OCI-LY1 (cell line): ENCODE measurements around the gene U2AF1L4.

Source experiments
- H2AFZ ChIP-seq: fragments of 200-600 bp; sonication (generic), shearing (Covaris generic); 2 replicates; pipeline ENCODE4 v1.6.0; 2014; ENCODE audit warnings: antibody characterized with exemption, mild to moderate bottlenecking, low read length
- H3F3A ChIP-seq: fragments of 200-600 bp; sonication (generic), shearing (Covaris generic); 2 replicates; pipeline ENCODE4 v1.6.0; 2014; ENCODE audit warnings: mild to moderate bottlenecking, antibody characterized with exemption, low read length, moderate library complexity; ENCODE audit not compliant: insufficient read depth
- H3K27ac ChIP-seq: fragments of 200-600 bp; sonication (generic); 2 replicates; pipeline ENCODE4 v1.5.1; 2014; ENCODE audit warnings: low read length, mixed run types, mild to moderate bottlenecking, low read depth; ENCODE audit not compliant: poor library complexity, severe bottlenecking
- H3K27me3 ChIP-seq: fragments of 200-600 bp; sonication (generic); 2 replicates; pipeline ENCODE4 v1.6.0; 2014; ENCODE audit warnings: antibody characterized with exemption, mild to moderate bottlenecking, low read length, moderate library complexity; ENCODE audit not compliant: insufficient read depth
- H3K36me3 ChIP-seq: fragments of 200-600 bp; sonication (generic); 2 replicates; pipeline ENCODE4 v1.6.1; 2014; ENCODE audit warnings: mild to moderate bottlenecking, antibody characterized with exemption, low read length, moderate library complexity, mixed read lengths; ENCODE audit not compliant: insufficient read depth
- H3K4me1 ChIP-seq: fragments of 200-600 bp; sonication (generic); 2 replicates; pipeline ENCODE4 v1.5.1; 2014; ENCODE audit warnings: mild to moderate bottlenecking, low read length, moderate library complexity; ENCODE audit not compliant: insufficient read depth, severe bottlenecking
- H3K4me2 ChIP-seq: fragments of 200-600 bp; sonication (generic), shearing (Covaris generic); 2 replicates; pipeline ENCODE4 v1.6.1; 2014; ENCODE audit warnings: low read length
- H3K4me3 ChIP-seq: fragments of 200-600 bp; sonication (generic); 2 replicates; pipeline ENCODE4 v1.5.1; 2014; ENCODE audit warnings: low read length, low read depth, mild to moderate bottlenecking, mixed read lengths; ENCODE audit not compliant: poor library complexity, severe bottlenecking
- H3K79me2 ChIP-seq: fragments of 200-600 bp; shearing (Covaris generic); 2 replicates; pipeline ENCODE4 v1.6.1; 2016; ENCODE audit warnings: mixed run types, low read length, mixed read lengths; ENCODE audit not compliant: insufficient read depth
- H3K9ac ChIP-seq: fragments of 200-600 bp; sonication (generic), shearing (Covaris generic); 2 replicates; pipeline ENCODE4 v1.6.1; 2014; ENCODE audit warnings: mild to moderate bottlenecking, low read length, mixed read lengths
- H3K9me2 ChIP-seq: fragments of 200-600 bp; sonication (generic), shearing (Covaris generic); 2 replicates; pipeline ENCODE4 v1.6.1; 2014; ENCODE audit warnings: low read depth, mild to moderate bottlenecking, low read length, mixed read lengths
- H3K9me3 ChIP-seq: fragments of 200-600 bp; shearing (Covaris generic); 2 replicates; pipeline ENCODE4 v1.6.1; 2014; ENCODE audit warnings: low read length, mixed read lengths
- H4K20me1 ChIP-seq: fragments of 200-600 bp; sonication (generic), shearing (Covaris generic); 2 replicates; pipeline ENCODE4 v1.6.0; 2016; ENCODE audit warnings: mild to moderate bottlenecking, low read length; ENCODE audit not compliant: insufficient read depth
- EZH2 ChIP-seq: fragments of 200-600 bp; sonication (generic), shearing (Covaris generic); IDR thresholded peaks from 2 replicates; pipeline ENCODE4 v1.8.0; 2017; ENCODE audit warnings: borderline replicate concordance, mixed run types, mild to moderate bottlenecking, antibody characterized with exemption, low read length, moderate library complexity, mixed read lengths
- TF ChIP-seq, protein P1 (sequence below): fragments of 200-600 bp; sonication (generic), shearing (Covaris generic); IDR thresholded peaks from 2 replicates; pipeline ENCODE4 v1.5.1; 2017; ENCODE audit warnings: mild to moderate bottlenecking, antibody characterized with exemption, low read length, moderate library complexity, mixed read lengths

Gene U2AF1L4

DNA sequence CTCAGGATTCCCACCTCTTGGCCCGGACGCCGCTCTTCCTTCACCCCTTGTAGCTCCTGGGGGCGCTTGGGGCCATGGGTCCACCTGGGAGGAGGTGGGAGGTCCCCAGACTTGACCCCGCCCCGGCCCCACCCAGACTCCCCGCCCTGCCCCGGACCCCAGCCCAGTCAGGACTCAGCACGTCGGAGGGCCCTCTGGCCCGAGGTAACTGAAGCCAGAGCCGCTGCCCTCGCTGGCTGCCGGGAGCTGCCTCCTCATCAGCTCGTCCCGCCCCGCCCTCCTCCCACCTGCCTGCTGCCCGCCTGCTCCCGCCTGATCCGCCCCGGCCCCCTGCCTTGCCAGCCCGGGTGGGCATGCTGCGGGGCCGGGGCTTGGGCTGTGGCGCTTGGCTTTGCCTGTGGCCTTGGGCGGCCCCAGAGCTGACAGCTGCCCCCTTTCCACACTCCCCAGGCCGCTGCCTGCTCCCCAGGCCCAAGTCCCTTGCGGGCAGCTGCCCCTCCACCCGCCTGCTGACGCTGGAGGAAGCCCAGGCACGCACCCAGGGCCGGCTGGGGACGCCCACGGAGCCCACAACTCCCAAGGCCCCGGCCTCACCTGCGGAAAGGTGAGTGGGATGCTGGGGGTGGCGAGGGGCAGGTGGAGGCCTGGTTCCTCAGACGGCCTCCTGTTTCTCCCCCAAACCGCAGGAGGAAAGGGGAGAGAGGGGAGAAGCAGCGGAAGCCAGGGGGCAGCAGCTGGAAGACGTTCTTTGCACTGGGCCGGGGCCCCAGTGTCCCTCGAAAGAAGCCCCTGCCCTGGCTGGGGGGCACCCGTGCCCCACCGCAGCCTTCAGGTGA is 39.5 kb upstream of the U2AF1L4 start:
- Histone ChIP-seq H3K9me2 (no peaks in the 10 kb centered on the region), H3K4me3 (no peak overlapping the region), H3F3A (no peaks in the 10 kb centered on the region; the same call in 1 of the 2 replicates), H3K27me3 (no peaks in the 10 kb centered on the region), H3K4me1 (no peaks in the 10 kb centered on the region), H3K4me2 (no peak overlapping the region), H2AFZ (no peak overlapping the region), H3K79me2 (no peaks in the 10 kb centered on the region), H3K27ac (no peak overlapping the region), H3K36me3 (peaks cover 16% of the 10 kb centered on the region), H4K20me1 (no peaks in the 10 kb centered on the region), H3K9me3 (no peaks in the 10 kb centered on the region), H3K9ac (no peak overlapping the region)
- TF ChIP-seq EZH2: no peak
- TF ChIP-seq, protein P1, sequence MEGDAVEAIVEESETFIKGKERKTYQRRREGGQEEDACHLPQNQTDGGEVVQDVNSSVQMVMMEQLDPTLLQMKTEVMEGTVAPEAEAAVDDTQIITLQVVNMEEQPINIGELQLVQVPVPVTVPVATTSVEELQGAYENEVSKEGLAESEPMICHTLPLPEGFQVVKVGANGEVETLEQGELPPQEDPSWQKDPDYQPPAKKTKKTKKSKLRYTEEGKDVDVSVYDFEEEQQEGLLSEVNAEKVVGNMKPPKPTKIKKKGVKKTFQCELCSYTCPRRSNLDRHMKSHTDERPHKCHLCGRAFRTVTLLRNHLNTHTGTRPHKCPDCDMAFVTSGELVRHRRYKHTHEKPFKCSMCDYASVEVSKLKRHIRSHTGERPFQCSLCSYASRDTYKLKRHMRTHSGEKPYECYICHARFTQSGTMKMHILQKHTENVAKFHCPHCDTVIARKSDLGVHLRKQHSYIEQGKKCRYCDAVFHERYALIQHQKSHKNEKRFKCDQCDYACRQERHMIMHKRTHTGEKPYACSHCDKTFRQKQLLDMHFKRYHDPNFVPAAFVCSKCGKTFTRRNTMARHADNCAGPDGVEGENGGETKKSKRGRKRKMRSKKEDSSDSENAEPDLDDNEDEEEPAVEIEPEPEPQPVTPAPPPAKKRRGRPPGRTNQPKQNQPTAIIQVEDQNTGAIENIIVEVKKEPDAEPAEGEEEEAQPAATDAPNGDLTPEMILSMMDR: no peak

DNA sequence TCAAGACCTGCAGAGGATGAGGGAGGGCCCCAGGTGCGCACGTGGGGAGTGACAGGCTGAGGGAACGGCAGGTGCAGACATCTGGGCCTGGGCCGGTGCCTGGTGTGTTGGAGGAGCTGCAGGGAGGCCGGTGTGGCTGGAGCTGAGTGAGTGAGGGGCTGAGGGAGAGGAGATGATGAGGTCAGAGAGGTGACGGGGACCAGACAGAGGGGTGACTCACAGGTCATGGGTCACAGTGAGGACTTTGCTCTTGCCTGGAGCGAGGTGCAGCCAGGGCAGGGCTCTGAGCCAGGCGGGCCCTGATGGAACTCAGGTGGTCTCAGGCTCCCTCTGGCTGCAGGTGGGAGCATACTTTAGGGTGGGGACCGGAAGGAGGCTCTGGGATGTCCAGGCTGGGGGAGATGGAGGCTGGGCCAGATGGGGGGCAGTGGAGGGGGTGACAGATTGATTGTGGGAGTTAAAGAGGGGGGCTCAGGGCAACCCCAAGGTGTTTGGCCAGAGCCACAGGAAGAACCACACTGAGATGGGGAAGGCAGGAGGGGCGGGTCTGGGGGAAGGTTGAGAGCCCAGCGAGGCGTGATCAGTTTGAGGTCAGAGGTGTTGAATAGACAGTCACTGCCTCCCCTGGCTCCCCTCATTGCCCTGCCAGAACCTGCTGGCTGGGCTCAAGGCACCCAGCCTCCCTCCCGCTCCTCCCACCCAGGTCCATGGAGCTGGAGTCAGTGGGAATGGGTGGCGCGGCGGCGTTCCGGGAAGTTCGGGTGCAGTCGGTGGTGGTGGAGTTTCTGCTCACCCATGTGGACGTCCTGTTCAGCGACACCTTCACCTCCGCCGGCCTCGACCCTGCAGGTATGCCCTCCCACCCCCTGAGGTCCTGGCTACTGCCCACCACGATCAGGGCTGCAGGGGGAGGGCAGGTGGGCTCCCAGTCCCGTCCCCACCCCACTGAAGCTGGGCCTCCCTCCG is 38.5 kb upstream of the U2AF1L4 start:
- TF ChIP-seq EZH2: no peak
- TF ChIP-seq, protein P1: no peak
- Histone ChIP-seq H3K9ac (no peak overlapping the region), H3K27ac (no peak overlapping the region), H3K27me3 (no peaks in the 10 kb centered on the region), H2AFZ (no peak overlapping the region), H3K9me2 (no peaks in the 10 kb centered on the region), H4K20me1 (no peaks in the 10 kb centered on the region), H3K9me3 (no peaks in the 10 kb centered on the region), H3K4me1 (no peaks in the 10 kb centered on the region), H3F3A (no peaks in the 10 kb centered on the region; the same call in 1 of the 2 replicates), H3K36me3 (peaks cover 18% of the 10 kb centered on the region), H3K4me3 (no peak overlapping the region), H3K4me2 (no peak overlapping the region), H3K79me2 (no peaks in the 10 kb centered on the region)

DNA sequence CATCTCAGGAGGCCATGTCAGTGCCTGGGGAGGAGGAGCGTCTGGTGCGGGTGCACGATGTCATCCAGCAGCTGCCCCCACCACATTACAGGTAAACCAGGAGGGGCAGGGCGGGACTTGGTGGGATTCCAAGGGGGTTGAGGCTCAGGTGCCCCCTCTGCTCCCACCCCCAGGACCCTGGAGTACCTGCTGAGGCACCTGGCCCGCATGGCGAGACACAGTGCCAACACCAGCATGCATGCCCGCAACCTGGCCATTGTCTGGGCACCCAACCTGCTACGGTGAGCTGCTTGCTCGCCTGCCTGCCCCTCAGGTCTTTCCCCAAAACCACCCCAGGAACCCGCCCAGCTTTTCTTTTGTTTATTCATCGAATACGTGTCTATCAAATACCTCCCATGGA is 37.4 kb upstream of the U2AF1L4 start:
- Histone ChIP-seq H3K27me3 (no peaks in the 10 kb centered on the region), H3K36me3 (peaks cover 19% of the 10 kb centered on the region), H2AFZ (no peak overlapping the region), H3F3A (no peaks in the 10 kb centered on the region), H3K4me2 (no peak overlapping the region), H3K27ac (no peak overlapping the region), H3K79me2 (no peaks in the 10 kb centered on the region), H3K4me3 (no peak overlapping the region), H4K20me1 (no peaks in the 10 kb centered on the region), H3K4me1 (no peaks in the 10 kb centered on the region), H3K9me2 (no peaks in the 10 kb centered on the region), H3K9ac (no peak overlapping the region), H3K9me3 (no peaks in the 10 kb centered on the region)
- no peak for TF ChIP-seq EZH2
- TF ChIP-seq, protein P1: no peak
